Kidney (tissue), 14 donors: ENCODE data around the gene RDH13. TPM values are rescaled to one million over a fixed set of nuclear protein-coding genes. Genes with fewer than 3 reads are reported as not detected.

ENCODE experiments used
- DNase-seq, 5 donors: peaks; one replicate each; pipeline ENCODE4 v3.0.0-alpha.2; 2013 to 2020
- FAIRE-seq: peaks from 2 replicates; lab custom pipeline; 2012; peaks lifted over from hg19 to GRCh38; lab: Jason Lieb, UNC
- H3K27ac ChIP-seq, 2 donors: one replicate each; pipeline ENCODE4 v1.7.0; 2013; ENCODE audit warnings: low read depth in 2 of 2, low read length in 2 of 2, inconsistent platforms in 1 of 2
- H3K27me3 ChIP-seq: one replicate; pipeline ENCODE4 v1.7.1; 2013; ENCODE audit warnings: low read length, inconsistent platforms; ENCODE audit not compliant: control insufficient read depth, insufficient read depth
- H3K36me3 ChIP-seq, 3 donors: one replicate each; pipeline versions ENCODE4 v1.7.0 to v1.7.1; 2013; ENCODE audit warnings: low read length in 3 of 3, control low read depth in 1 of 3, inconsistent platforms in 1 of 3; ENCODE audit not compliant: insufficient read depth in 3 of 3, control insufficient read depth in 2 of 3
- H3K4me1 ChIP-seq, 3 donors: one replicate each; pipeline versions ENCODE4 v1.7.0 to v1.7.1; 2013; ENCODE audit warnings: low read length in 3 of 3, inconsistent platforms in 1 of 3, low read depth in 1 of 3; ENCODE audit not compliant: control insufficient read depth in 2 of 3, insufficient read depth in 2 of 3
- H3K4me3 ChIP-seq, 3 donors: one replicate each; pipeline versions ENCODE4 v1.7.0 to v1.8.1; 2013; ENCODE audit warnings: low read length in 3 of 3, control low read depth in 1 of 3, inconsistent platforms in 1 of 3
- H3K9ac ChIP-seq, 3 donors: one replicate each; pipeline versions ENCODE4 v1.7.0 to v1.7.1; 2013; ENCODE audit warnings: low read length in 3 of 3, control low read depth in 1 of 3, inconsistent platforms in 1 of 3
- H3K9me3 ChIP-seq, 3 donors: one replicate each; pipeline versions ENCODE4 v1.7.0 to v1.7.1; 2013; ENCODE audit warnings: low read length in 3 of 3, control low read depth in 1 of 3, inconsistent platforms in 1 of 3; ENCODE audit not compliant: control insufficient read depth in 2 of 3, insufficient read depth in 1 of 3
- CTCF ChIP-seq: IDR thresholded peaks from 3 replicates; pipeline ENCODE4 v1.5.1; 2012; ENCODE audit warnings: mild to moderate bottlenecking, moderate library complexity, borderline replicate concordance; ENCODE audit not compliant: insufficient read depth; ENCODE audit errors: extremely low read depth
- intact Hi-C: fragments of 100-400 bp; cut with DNase I; formaldehyde crosslinking; loops from one replicate; pipeline ENCODE4 v1.11.1; 2022
- polyA plus RNA-seq: library from polyadenylated mRNA; stranded (reverse); fragments of 350-450 nt; fragmentation: Illumina TruSeq; extraction: RNeasy Lipid Tissue Mini Kit (QIAGEN cat#74804); gene quantifications from one replicate; pipeline ENCODE4 v1.2.3, GENCODE V29; 2014; ENCODE audit warnings: low read depth, low replicate concordance; ENCODE audit not compliant: insufficient read depth
- total RNA-seq: library from RNA; stranded (reverse); fragmentation: NEBNext Ultra II Directional; extraction: Animal tissue kit (Norgen Biotek cat#: 25700); gene quantifications from one replicate; pipeline ENCODE4 v1.2.1, GENCODE V29; 2021
- donor health status: control.
- donor health status: control.
- donor health status: control.
- donor health status: control.
- donor health status: control.
- donor health status: DM: yes; HTN: yes; CAD: no.
- donor health status: Normal renal cell carcinoma (clear cell type).

The RDH13 gene
- total and polyA plus RNA-seq, 2 donors from 2014 or later = 24.9 to 38.7 TPM

GRCh38 chr19:55053735-55054134, 9.2 kb downstream of the RDH13 start:
- FAIRE-seq = no peak
- H3K9ac ChIP-seq = no peak overlapping the region
- no peak overlapping the region for H3K4me3 ChIP-seq
- no peaks in the 10 kb centered on the region for H3K27me3 ChIP-seq
- no peaks in the 10 kb centered on the region for H3K4me1 ChIP-seq
- H3K27ac ChIP-seq = no peak overlapping the region
- no peak for TF ChIP-seq CTCF
- peaks cover 5 to 38% (median 21%) of the 10 kb centered on the region in 3 donors for H3K36me3 ChIP-seq
- H3K9me3 ChIP-seq = no peaks in the 10 kb centered on the region
- no peak for DNase-seq
- intact Hi-C loops = no loop called here

GRCh38 chr19:55050749-55051532, 12.0 kb downstream of the RDH13 start:
- FAIRE-seq (no peak), DNase-seq (peak in 1 of 5 donors; percentile 63)
- Histone ChIP-seq H3K27ac (no peak overlapping the region), H3K27me3 (no peaks in the 10 kb centered on the region), H3K36me3 (peaks cover 2 to 48% (median 26%) of the 10 kb centered on the region in 3 donors), H3K9me3 (no peaks in the 10 kb centered on the region), H3K4me3 (no peak overlapping the region), H3K4me1 (no peaks in the 10 kb centered on the region), H3K9ac (no peak overlapping the region)
- TF ChIP-seq CTCF = no peak
- intact Hi-C loops = no loop called here

- H3K27me3 ChIP-seq = no peaks in the 10 kb centered on the region
- FAIRE-seq (no peak), DNase-seq (peak in 1 of 5 donors; percentile 55)
- H3K36me3 ChIP-seq = peaks cover 0 to 42% (median 18%) of the 10 kb centered on the region in 3 donors
- no peak overlapping the region for H3K27ac ChIP-seq
- no peak for TF ChIP-seq CTCF
- no peaks in the 10 kb centered on the region for H3K4me1 ChIP-seq
- H3K4me3 ChIP-seq = no peak overlapping the region
- intact Hi-C loops = no loop called here
- no peaks in the 10 kb centered on the region for H3K9me3 ChIP-seq
- no peak overlapping the region for H3K9ac ChIP-seq
Measured at GRCh38 chr19:55048446-55048845, 14.5 kb downstream of the RDH13 start.

- FAIRE-seq (no peak), DNase-seq (peak in 1 of 5 donors; percentile 20)
- no peak overlapping the region for H3K9ac ChIP-seq
- H3K9me3 ChIP-seq = no peaks in the 10 kb centered on the region
- H3K27me3 ChIP-seq = no peaks in the 10 kb centered on the region
- peaks cover 0 to 40% (median 17%) of the 10 kb centered on the region in 3 donors for H3K36me3 ChIP-seq
- H3K27ac ChIP-seq = no peak overlapping the region
- no peak overlapping the region for H3K4me3 ChIP-seq
- H3K4me1 ChIP-seq = no peaks in the 10 kb centered on the region
- TF ChIP-seq CTCF = no peak
- intact Hi-C loops = no loop called here
Measured at GRCh38 chr19:55047951-55048350, 15.0 kb downstream of the RDH13 start.
